Calu3 (cell line): ENCODE results near the gene SUFU. TPM values are rescaled to one million over a fixed set of nuclear protein-coding genes. Genes with fewer than 3 reads are reported as not detected.
"Not testable (repeated sequence)": the region's sequence is repeated elsewhere in the genome, so short reads cannot be mapped to it uniquely, and the experiment has no call there.

Experiments used
- BruUV-seq: library from RNA; stranded (reverse); fragments of 400-500 nt; replicated peaks from 2 replicates; lab custom pipeline; 2021; lab: Mats Ljungman, UMichigan
- CTCF ChIA-PET: fragments of 300-600 bp; sonication (Branson Sonifier 250); formaldehyde crosslinking; loops from one replicate; lab custom pipeline; 2022; ENCODE audit warnings: antibody characterized with exemption; lab: Charles Lee
- DNase-seq: peaks from one replicate; pipeline ENCODE4 v3.0.0; 2022
- H3K27ac Mint-ChIP-seq: one replicate; pipeline ENCODE4 v1.8.0; 2022; ENCODE audit warnings: mixed read lengths; ENCODE audit not compliant: unreplicated experiment
- H3K27me3 Mint-ChIP-seq: one replicate; pipeline ENCODE4 v1.8.0; 2022; ENCODE audit warnings: mixed read lengths; ENCODE audit not compliant: unreplicated experiment
- H3K36me3 Mint-ChIP-seq: one replicate; pipeline ENCODE4 v1.8.0; 2022; ENCODE audit warnings: mild to moderate bottlenecking, moderate library complexity, mixed read lengths; ENCODE audit not compliant: insufficient read depth, unreplicated experiment
- H3K4me1 Mint-ChIP-seq: one replicate; pipeline ENCODE4 v1.8.0; 2022; ENCODE audit warnings: mild to moderate bottlenecking, low read depth, mixed read lengths; ENCODE audit not compliant: unreplicated experiment
- H3K4me3 Mint-ChIP-seq: one replicate; pipeline ENCODE4 v1.8.0; 2022; ENCODE audit warnings: mild to moderate bottlenecking, low read depth, moderate library complexity, mixed read lengths; ENCODE audit not compliant: unreplicated experiment
- H3K9me3 Mint-ChIP-seq: one replicate; pipeline ENCODE4 v1.8.0; 2022; ENCODE audit warnings: low read depth, mixed read lengths; ENCODE audit not compliant: unreplicated experiment
- intact Hi-C: fragments of 100-400 bp; cut with micrococcal nuclease; formaldehyde crosslinking; loops from one replicate; pipeline ENCODE4 v1.10.0; 2022; ENCODE audit not compliant: unreplicated experiment
- total RNA-seq: library from RNA; stranded (reverse); gene quantifications from 2 replicates; pipeline ENCODE4 v1.2.3, GENCODE V29; 2022
- TF ChIP-seq, protein P1 (sequence below): fragments of 200-600 bp; IDR thresholded peaks from one replicate; pipeline ENCODE4 v1.8.0; 2022; ENCODE audit warnings: antibody characterized with exemption; ENCODE audit not compliant: unreplicated experiment

SUFU gene
- total RNA-seq, 1 experiment from 2014 or later: 7.0 TPM

- Mint-ChIP-seq H3K27me3 (no peaks in the 10 kb centered on the region), H3K9me3 (no peaks in the 10 kb centered on the region), H3K27ac (no peak overlapping the region), H3K4me1 (no peaks in the 10 kb centered on the region), H3K36me3 (no peaks in the 10 kb centered on the region), H3K4me3 (no peak overlapping the region)
- TF ChIP-seq, protein P1, sequence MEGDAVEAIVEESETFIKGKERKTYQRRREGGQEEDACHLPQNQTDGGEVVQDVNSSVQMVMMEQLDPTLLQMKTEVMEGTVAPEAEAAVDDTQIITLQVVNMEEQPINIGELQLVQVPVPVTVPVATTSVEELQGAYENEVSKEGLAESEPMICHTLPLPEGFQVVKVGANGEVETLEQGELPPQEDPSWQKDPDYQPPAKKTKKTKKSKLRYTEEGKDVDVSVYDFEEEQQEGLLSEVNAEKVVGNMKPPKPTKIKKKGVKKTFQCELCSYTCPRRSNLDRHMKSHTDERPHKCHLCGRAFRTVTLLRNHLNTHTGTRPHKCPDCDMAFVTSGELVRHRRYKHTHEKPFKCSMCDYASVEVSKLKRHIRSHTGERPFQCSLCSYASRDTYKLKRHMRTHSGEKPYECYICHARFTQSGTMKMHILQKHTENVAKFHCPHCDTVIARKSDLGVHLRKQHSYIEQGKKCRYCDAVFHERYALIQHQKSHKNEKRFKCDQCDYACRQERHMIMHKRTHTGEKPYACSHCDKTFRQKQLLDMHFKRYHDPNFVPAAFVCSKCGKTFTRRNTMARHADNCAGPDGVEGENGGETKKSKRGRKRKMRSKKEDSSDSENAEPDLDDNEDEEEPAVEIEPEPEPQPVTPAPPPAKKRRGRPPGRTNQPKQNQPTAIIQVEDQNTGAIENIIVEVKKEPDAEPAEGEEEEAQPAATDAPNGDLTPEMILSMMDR: no peak
- DNase-seq: no peak
- BruUV-seq: no TSS peak
- CTCF ChIA-PET: no interaction called here
- intact Hi-C loops: no loop called here
These were observed 162.2 kb downstream of the SUFU start for GRCh38 chr10:102665904-102666509.

DNA sequence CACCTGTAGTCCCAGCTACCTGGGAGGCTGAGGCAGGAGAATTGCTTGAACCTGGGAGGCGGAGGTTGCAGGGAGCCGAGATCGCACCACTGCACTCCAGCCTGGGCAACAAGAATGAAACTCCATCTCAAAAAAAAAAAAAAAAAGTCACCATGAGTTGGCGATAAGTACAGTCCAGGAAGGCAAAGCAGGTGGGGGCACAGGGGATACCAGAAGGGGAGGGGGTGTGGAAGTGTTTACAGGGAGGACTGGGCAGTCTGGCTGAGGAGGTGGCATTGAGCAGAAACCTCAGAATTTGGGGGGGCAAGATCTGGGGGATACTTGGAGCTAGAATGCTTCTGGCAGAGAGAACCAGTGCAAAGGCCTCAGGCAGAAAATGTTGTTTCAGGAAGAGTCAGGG is 163.6 kb downstream of the SUFU start:
- H3K4me1 Mint-ChIP-seq, H3K4me3 Mint-ChIP-seq, H3K36me3 Mint-ChIP-seq, H3K27me3 Mint-ChIP-seq, intact Hi-C loops, BruUV-seq, H3K9me3 Mint-ChIP-seq, H3K27ac Mint-ChIP-seq, DNase-seq: not testable (repeated sequence)
- CTCF ChIA-PET: interaction anchor here (0.7 kb wide), 1 partner anchor 165 kb away, joined by 3 read pairs; no protein-coding TSS in a partner anchor

- Mint-ChIP-seq H3K4me1 (peaks cover 2% of the 10 kb centered on the region), H3K36me3 (no peaks in the 10 kb centered on the region), H3K27ac (no peak overlapping the region), H3K27me3 (peaks cover 4% of the 10 kb centered on the region), H3K4me3 (no peak overlapping the region), H3K9me3 (no peaks in the 10 kb centered on the region)
- DNase-seq: no peak
- no TSS peak for BruUV-seq
- TF ChIP-seq, protein P1: no peak
- intact Hi-C loops: no loop called here
- CTCF ChIA-PET: interaction anchor here (0.6 to 1.3 kb wide), 2 partner anchors 10 to 18 kb away, joined by 3 to 4 read pairs; no protein-coding TSS in a partner anchor
These were observed 164.7 kb downstream of the SUFU start for GRCh38 chr10:102668326-102669107.

DNA sequence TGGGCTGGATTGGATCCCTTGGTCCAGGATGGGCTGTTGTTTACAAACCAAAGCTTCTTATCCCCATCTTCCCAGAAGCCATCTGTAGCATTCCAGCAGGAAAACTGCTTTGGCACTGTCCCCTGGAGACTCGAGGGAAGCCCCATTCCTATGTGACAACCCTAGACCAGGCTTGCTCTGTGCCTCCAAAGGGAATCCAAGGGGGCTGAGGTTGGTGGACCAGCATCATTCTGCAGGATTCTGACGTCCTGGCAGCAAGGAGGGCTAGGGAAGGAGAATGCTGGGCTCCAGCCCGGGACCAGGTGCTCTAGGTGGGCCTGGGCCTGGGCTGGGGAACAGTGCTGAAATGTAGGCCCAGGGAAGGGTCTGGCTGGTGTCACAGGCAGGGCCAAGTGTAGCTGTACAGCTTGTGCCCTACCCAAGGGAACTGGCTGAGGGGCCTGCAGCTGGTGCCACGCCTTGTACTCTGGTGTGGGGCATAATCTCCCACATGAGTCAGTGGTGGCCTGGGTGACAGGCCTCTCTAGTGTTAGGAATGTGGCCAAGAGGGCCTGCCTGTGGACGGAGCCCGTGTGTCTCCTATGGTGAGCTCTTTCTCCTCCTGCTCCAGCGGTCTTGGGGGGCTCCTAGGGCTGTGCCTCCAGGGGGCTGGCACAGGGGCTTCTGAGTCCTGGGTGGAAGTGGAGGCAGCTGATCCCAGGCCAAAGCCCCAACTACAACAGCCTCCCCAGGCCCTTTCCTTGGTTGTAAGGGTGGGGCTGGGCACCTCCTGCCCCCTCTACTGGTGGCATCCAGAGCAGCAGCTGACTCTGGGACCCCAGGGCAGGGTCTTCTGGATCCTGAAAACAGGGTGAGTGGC is 165.7 kb downstream of the SUFU start:
- TF ChIP-seq, protein P1: peak; percentile 23

More for the DNA sequence above, 165.7 kb downstream of the SUFU start:
- Mint-ChIP-seq H3K9me3 (no peaks in the 10 kb centered on the region), H3K4me3 (no peak overlapping the region), H3K27ac (no peak overlapping the region), H3K36me3 (no peaks in the 10 kb centered on the region), H3K4me1 (peaks cover 10% of the 10 kb centered on the region), H3K27me3 (peaks cover 12% of the 10 kb centered on the region)
- intact Hi-C loops: no loop called here
- CTCF ChIA-PET: interaction anchor here (0.6 to 1.3 kb wide), 4 partner anchors 9 to 82 kb away, joined by 3 to 8 read pairs (median 4); no protein-coding TSS in a partner anchor
- DNase-seq: peak; percentile 24
- no TSS peak for BruUV-seq
